Measurements from ENCODE around the gene XRCC4. TPM values are rescaled to one million over a fixed set of nuclear protein-coding genes. Genes with fewer than 3 reads are reported as not detected.

XRCC4 gene
- total and polyA plus RNA-seq, 2 of the 13 experiments (the other 11 are each of a cell fraction or from before 2014, with no cell fraction given), result 2.8 to 12.6 TPM

GRCh38 chr5:83222906-83223305 is 145.6 kb downstream of the XRCC4 start:
- Histone ChIP-seq H3K27me3 (ENCODE audit: control insufficient read depth in 1 of 2, insufficient read depth in 2 of 2, low read length in 2 of 2) (no peaks in the 10 kb centered on the region), H4K20me1 (ENCODE audit: insufficient read depth, low read length) (no peaks in the 10 kb centered on the region), H3K36me3 (replicated peaks in 1 of 2; ENCODE audit: control insufficient read depth in 1 of 2, insufficient read depth in 2 of 2, low read length in 2 of 2) (no peaks in the 10 kb centered on the region), H2AFZ (ENCODE audit: low read length) (no peak overlapping the region), H3K4me3 (replicated peaks in 1 of 3; ENCODE audit: insufficient read depth in 1 of 3, low read depth in 2 of 3, low read length in 3 of 3) (no peak overlapping the region), H3K9me3 (ENCODE audit: low read length) (no peaks in the 10 kb centered on the region), H3K4me1 (ENCODE audit: insufficient read depth, low read length) (no peaks in the 10 kb centered on the region), H3K4me2 (ENCODE audit: low read depth, low read length) (no peak overlapping the region), H3K9ac (ENCODE audit: insufficient read depth, low read depth, low read length) (no peak overlapping the region), H3K79me2 (ENCODE audit: insufficient read depth, low read length) (no peaks in the 10 kb centered on the region), H3K27ac (ENCODE audit: extremely low read length, insufficient read depth, low read length) (no peak overlapping the region)
- DNase-seq (ENCODE audit: low spot score), result no peak
- in situ Hi-C loops (cut with HindIII; ENCODE audit: extremely low pct_ligation_motif_present, low pct_unique_long_range_greater_than_20kb) (no loop called here), intact Hi-C loops (cut with micrococcal nuclease; ENCODE audit: unreplicated experiment) (no loop called here)
- POLR2A ChIA-PET, result no interaction called here
- BruUV-seq (replicated peaks), result no TSS peak
- FAIRE-seq, result no peak
- CTCF ChIA-PET (ENCODE audit: low intra/inter-chr PET ratio, low total read pairs), result no interaction called here
- ATAC-seq, result no peak
- TF ChIP-seq GTF2F1 (IDR thresholded peaks at IDR 0.05; ENCODE audit: low read length), result no peak
- no peak for TF ChIP-seq NFE2L1 (CRISPR knock-in tag; IDR thresholded peaks at IDR 0.05; ENCODE audit: borderline replicate concordance)
- TF ChIP-seq FOXK2 (IDR thresholded peaks at IDR 0.05), result no peak
- TF ChIP-seq NCOR1 (IDR thresholded peaks at IDR 0.05; ENCODE audit: borderline replicate concordance, low read length), result no peak
- TF ChIP-seq ZNF124 (CRISPR knock-in tag; IDR thresholded peaks at IDR 0.05), result no peak
- TF ChIP-seq CBFB (CRISPR knock-in tag; IDR thresholded peaks at IDR 0.05), result no peak
- WGBS (ENCODE audit: low lambda C conversion rate), result 92% methylated on average over 2 of the region's 2 CpGs

GRCh38 chr5:83227611-83228010 is 150.3 kb downstream of the XRCC4 start:
- BruUV-seq (replicated peaks), result no TSS peak
- Histone ChIP-seq H3K27me3 (ENCODE audit: control insufficient read depth in 1 of 2, insufficient read depth in 2 of 2, low read length in 2 of 2) (no peaks in the 10 kb centered on the region), H2AFZ (ENCODE audit: low read length) (no peak overlapping the region), H3K79me2 (ENCODE audit: insufficient read depth, low read length) (no peaks in the 10 kb centered on the region), H3K4me3 (replicated peaks in 1 of 3; ENCODE audit: insufficient read depth in 1 of 3, low read depth in 2 of 3, low read length in 3 of 3) (no peak overlapping the region), H4K20me1 (ENCODE audit: insufficient read depth, low read length) (no peaks in the 10 kb centered on the region), H3K9ac (ENCODE audit: insufficient read depth, low read depth, low read length) (no peak overlapping the region), H3K27ac (ENCODE audit: extremely low read length, insufficient read depth, low read length) (no peak overlapping the region), H3K4me1 (ENCODE audit: insufficient read depth, low read length) (no peaks in the 10 kb centered on the region), H3K36me3 (replicated peaks in 1 of 2; ENCODE audit: control insufficient read depth in 1 of 2, insufficient read depth in 2 of 2, low read length in 2 of 2) (no peaks in the 10 kb centered on the region), H3K4me2 (ENCODE audit: low read depth, low read length) (no peak overlapping the region), H3K9me3 (ENCODE audit: low read length) (no peaks in the 10 kb centered on the region)
- ChIA-PET POLR2A (no interaction called here), CTCF (ENCODE audit: low intra/inter-chr PET ratio, low total read pairs) (no interaction called here)
- no peak for ATAC-seq
- intact Hi-C loops (cut with micrococcal nuclease; ENCODE audit: unreplicated experiment) (no loop called here), in situ Hi-C loops (cut with HindIII; ENCODE audit: extremely low pct_ligation_motif_present, low pct_unique_long_range_greater_than_20kb) (no loop called here)
- TF ChIP-seq ZSCAN12 (CRISPR knock-in tag; IDR thresholded peaks at IDR 0.05) (no peak), POLR2AphosphoS2 (IDR thresholded peaks at IDR 0.05; ENCODE audit: low read depth, low read length) (no peak), ZNF20 (CRISPR knock-in tag; IDR thresholded peaks at IDR 0.05) (no peak), KLF9 (CRISPR knock-in tag; IDR thresholded peaks at IDR 0.05; ENCODE audit: low read depth) (no peak), GABPB1 (CRISPR knock-in tag; IDR thresholded peaks at IDR 0.05) (no peak), ZNF572 (CRISPR knock-in tag; IDR thresholded peaks at IDR 0.05) (no peak), ZNF160 (CRISPR knock-in tag; IDR thresholded peaks at IDR 0.05) (no peak), MZF1 (CRISPR knock-in tag; IDR thresholded peaks at IDR 0.05; ENCODE audit: borderline replicate concordance) (no peak), ZNF615 (CRISPR knock-in tag; IDR thresholded peaks at IDR 0.05; ENCODE audit: borderline replicate concordance) (no peak), SRSF4 (IDR thresholded peaks at IDR 0.05; ENCODE audit: low read depth, low read length, poor library complexity, severe bottlenecking) (no peak), SOX6 (IDR thresholded peaks at IDR 0.05) (no peak), SOX6 (CRISPR knock-in tag; IDR thresholded peaks at IDR 0.05) (no peak)
- no peak for DNase-seq (ENCODE audit: low spot score)
- WGBS (ENCODE audit: low lambda C conversion rate), result 84% methylated on average over 2 of the region's 2 CpGs
- FAIRE-seq, result no peak
